Neural cell (in vitro differentiated cells): ENCODE results near the gene GPC5.

ENCODE experiments used
- CTCF ChIP-seq: fragments of 450-650 bp; IDR thresholded peaks from 2 replicates; pipeline ENCODE4 v1.5.1; 2014; ENCODE audit warnings: antibody characterized with exemption, mild to moderate bottlenecking, moderate library complexity; ENCODE audit not compliant: poor library complexity, severe bottlenecking
- EP300 ChIP-seq: fragments of 450-650 bp; conservative IDR thresholded peaks from 2 replicates; pipeline ENCODE4 v1.6.1; 2014; ENCODE audit warnings: antibody characterized with exemption, mild to moderate bottlenecking, moderate library complexity; ENCODE audit not compliant: poor library complexity, severe bottlenecking
- MXI1 ChIP-seq: fragments of 450-650 bp; conservative IDR thresholded peaks from 2 replicates; pipeline ENCODE4 v1.6.1; 2014; ENCODE audit warnings: antibody characterized with exemption, mild to moderate bottlenecking; ENCODE audit not compliant: poor library complexity, severe bottlenecking
- POLR2AphosphoS5 ChIP-seq: IDR thresholded peaks from 2 replicates; pipeline ENCODE4 v1.6.1; 2012
- REST ChIP-seq: IDR thresholded peaks from 2 replicates; pipeline ENCODE4 v1.6.1; 2012; ENCODE audit warnings: borderline replicate concordance
- SMC3 ChIP-seq: fragments of 450-650 bp; conservative IDR thresholded peaks from 2 replicates; pipeline ENCODE4 v1.6.1; 2014; ENCODE audit warnings: antibody characterized with exemption, mild to moderate bottlenecking, moderate library complexity; ENCODE audit not compliant: poor library complexity

GRCh38 chr13:92300651-92301050, 902.2 kb downstream of the GPC5 start:
- TF ChIP-seq CTCF (no peak), POLR2AphosphoS5 (no peak), REST (no peak), EP300 (no peak), SMC3 (no peak), MXI1 (no peak)
